Epithelial cell of esophagus (primary cell): ENCODE data around the gene MYZAP.

ENCODE experiments used
- DNase-seq: peaks from one replicate; pipeline ENCODE4 v3.0.0; 2010; ENCODE audit warnings: low read depth
- H3K4me3 ChIP-seq: 2 replicates; pipeline ENCODE4 v1.5.1; 2011; ENCODE audit warnings: mild to moderate bottlenecking, low read length, control low read depth
- CTCF ChIP-seq: IDR thresholded peaks from 2 replicates; pipeline ENCODE4 v1.5.1; 2011; ENCODE audit warnings: low read depth, mild to moderate bottlenecking, low read length, control low read depth, inconsistent platforms; ENCODE audit not compliant: insufficient read depth; ENCODE audit errors: missing control alignments

MYZAP gene

GRCh38 chr15:57596978-57597377, 5.3 kb downstream of the MYZAP start:
- no peak for TF ChIP-seq CTCF
- no peak overlapping the region for H3K4me3 ChIP-seq
- DNase-seq: peak; percentile 79

DNA sequence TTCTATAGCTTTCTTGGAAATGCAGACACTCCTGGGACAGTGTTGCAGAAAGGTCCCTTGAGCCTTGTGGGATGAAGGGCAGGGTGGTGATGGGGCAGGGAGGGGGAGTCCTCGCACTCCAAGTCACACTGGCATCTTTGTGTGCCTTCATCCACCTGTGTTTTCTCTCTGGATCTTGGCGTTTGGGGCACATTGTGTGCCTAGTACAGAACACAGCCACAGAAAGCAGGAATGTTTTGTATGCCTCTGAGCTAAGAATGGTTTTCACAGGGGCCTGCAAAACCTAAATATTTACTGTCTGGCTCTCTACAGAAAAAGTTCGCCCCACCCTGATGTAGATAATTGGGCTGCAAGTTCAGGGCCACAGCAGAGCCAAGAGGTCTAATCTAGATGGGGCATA, 5.7 kb downstream of the MYZAP start:
- no peak for DNase-seq
- H3K4me3 ChIP-seq: no peak overlapping the region

DNA sequence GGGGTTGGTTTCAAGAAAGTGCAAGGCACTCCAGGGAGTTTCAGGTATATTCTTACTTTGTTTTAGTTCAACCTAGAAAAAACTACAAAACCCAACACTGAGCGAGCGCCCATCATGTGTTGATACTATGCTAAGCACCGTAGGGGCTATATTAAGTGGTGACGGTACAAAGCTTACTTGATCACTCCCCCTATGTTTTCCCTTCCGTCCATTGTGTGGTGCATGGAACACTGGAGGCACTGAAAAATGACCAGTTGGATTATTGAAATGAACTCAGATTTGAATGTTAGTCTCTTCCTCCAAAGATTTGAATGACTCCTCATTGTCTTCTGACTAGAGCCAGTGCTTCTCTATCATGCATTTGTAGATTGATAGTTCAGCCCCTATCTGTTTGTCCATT, 6.6 kb downstream of the MYZAP start:
- no peak overlapping the region for H3K4me3 ChIP-seq
- DNase-seq: no peak
- TF ChIP-seq CTCF: no peak

More for the DNA sequence above, 5.7 kb downstream of the MYZAP start:
- no peak for TF ChIP-seq CTCF

DNA sequence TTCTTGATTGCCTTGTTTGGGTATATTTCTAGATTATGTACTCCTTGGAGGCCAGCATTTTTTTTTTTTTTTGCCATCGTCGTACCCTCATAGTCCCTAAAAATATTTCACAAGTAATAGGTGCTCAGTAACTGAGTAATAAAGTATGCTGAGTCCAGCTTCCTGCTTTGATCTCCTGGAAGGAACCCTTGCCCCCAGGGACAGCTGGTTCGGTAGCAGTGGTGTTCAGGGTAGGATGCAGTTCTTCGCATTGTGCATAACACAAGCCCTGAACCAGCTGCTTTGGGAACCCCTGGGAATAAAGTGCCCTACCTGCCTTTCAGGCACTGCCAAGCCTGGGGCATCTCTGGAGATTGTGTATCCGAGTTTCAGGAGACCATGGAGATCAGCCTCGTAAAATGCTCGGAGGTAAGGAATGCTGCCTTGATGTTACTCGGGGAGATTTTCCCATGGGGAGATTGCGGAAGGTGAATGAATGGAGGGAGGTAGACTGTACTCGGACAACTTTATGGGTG, 7.6 kb downstream of the MYZAP start:
- no peak for DNase-seq
- TF ChIP-seq CTCF: no peak
- H3K4me3 ChIP-seq: no peak overlapping the region

GRCh38 chr15:57600197-57600596, 8.5 kb downstream of the MYZAP start:
- TF ChIP-seq CTCF: no peak
- no peak for DNase-seq
- H3K4me3 ChIP-seq: no peak overlapping the region

GRCh38 chr15:57604507-57604906, 12.8 kb downstream of the MYZAP start:
- no peak overlapping the region for H3K4me3 ChIP-seq
- TF ChIP-seq CTCF: no peak
- no peak for DNase-seq

GRCh38 chr15:57605491-57605890, 13.8 kb downstream of the MYZAP start:
- no peak for TF ChIP-seq CTCF
- no peak overlapping the region for H3K4me3 ChIP-seq
- no peak for DNase-seq
